Neural cell (in vitro differentiated cells): Measurements from ENCODE around the gene PANK1. TPM values are rescaled to one million over a fixed set of nuclear protein-coding genes. Genes with fewer than 3 reads are reported as not detected.

Source experiments
- H2AFZ ChIP-seq: fragments of 200-600, 300-800 bp; sonication (generic), shearing (Covaris generic); 2 replicates; pipeline ENCODE4 v1.6.0; 2014; ENCODE audit warnings: low read depth, mild to moderate bottlenecking, antibody characterized with exemption, low read length, moderate library complexity
- H3F3A ChIP-seq: fragments of 200-600 bp; shearing (Covaris generic); 2 replicates; pipeline ENCODE4 v1.6.1; 2016; ENCODE audit warnings: mild to moderate bottlenecking, moderate library complexity, mixed read lengths, antibody characterized with exemption, low read length; ENCODE audit not compliant: insufficient read depth, poor library complexity, severe bottlenecking
- H3K27ac ChIP-seq: fragments of 200-600, 300-800 bp; sonication (generic), shearing (Covaris generic); 2 replicates; pipeline ENCODE4 v1.5.1; 2014; ENCODE audit warnings: mild to moderate bottlenecking, low read length, moderate library complexity
- H3K27me3 ChIP-seq: fragments of 300-800, 200-600 bp; sonication (generic), shearing (Covaris generic); 2 replicates; pipeline ENCODE4 v1.6.0; 2014; ENCODE audit warnings: mild to moderate bottlenecking, low read depth, low read length, moderate library complexity; ENCODE audit not compliant: insufficient read depth
- H3K36me3 ChIP-seq: fragments of 300-800, 200-600 bp; sonication (generic), shearing (Covaris generic); 2 replicates; pipeline ENCODE4 v1.5.1; 2014; ENCODE audit warnings: mild to moderate bottlenecking, antibody characterized with exemption, low read length, moderate library complexity; ENCODE audit not compliant: insufficient read depth
- H3K4me2 ChIP-seq: fragments of 300-800, 200-600 bp; sonication (generic), shearing (Covaris generic); 2 replicates; pipeline ENCODE4 v1.6.0; 2014; ENCODE audit warnings: mild to moderate bottlenecking, low read length
- H3K4me3 ChIP-seq: fragments of 300-800, 200-600 bp; sonication (generic), shearing (Covaris generic); 2 replicates; pipeline ENCODE4 v1.5.1; 2014; ENCODE audit warnings: mild to moderate bottlenecking, low read length, moderate library complexity
- H3K79me2 ChIP-seq: fragments of 200-600 bp; shearing (Covaris generic); replicated peaks from 2 replicates; pipeline ENCODE4 v1.6.0; 2014; ENCODE audit warnings: mild to moderate bottlenecking, low read length, moderate library complexity; ENCODE audit not compliant: insufficient read depth
- H3K9ac ChIP-seq: fragments of 300-800, 200-600 bp; sonication (generic), shearing (Covaris generic); 2 replicates; pipeline ENCODE4 v1.6.1; 2016; ENCODE audit warnings: mild to moderate bottlenecking, low read length, mixed read lengths
- H3K9me2 ChIP-seq: fragments of 200-600 bp; shearing (Covaris generic); 2 replicates; pipeline ENCODE4 v1.6.1; 2016; ENCODE audit warnings: mild to moderate bottlenecking, low read length, mixed read lengths; ENCODE audit not compliant: insufficient read depth
- H3K9me3 ChIP-seq: fragments of 200-600, 300-800 bp; sonication (generic), shearing (Covaris generic); 2 replicates; pipeline ENCODE4 v1.6.1; 2016; ENCODE audit warnings: mild to moderate bottlenecking, mixed run types, low read length, moderate library complexity, mixed read lengths
- H4K20me1 ChIP-seq: fragments of 200-600 bp; shearing (Covaris generic); 2 replicates; pipeline ENCODE4 v1.6.1; 2016; ENCODE audit warnings: mild to moderate bottlenecking, mixed run types; ENCODE audit not compliant: insufficient read depth
- CTCF ChIP-seq: fragments of 450-650 bp; IDR thresholded peaks from 2 replicates; pipeline ENCODE4 v1.5.1; 2014; ENCODE audit warnings: antibody characterized with exemption, mild to moderate bottlenecking, moderate library complexity; ENCODE audit not compliant: poor library complexity, severe bottlenecking
- EP300 ChIP-seq: fragments of 450-650 bp; conservative IDR thresholded peaks from 2 replicates; pipeline ENCODE4 v1.6.1; 2014; ENCODE audit warnings: antibody characterized with exemption, mild to moderate bottlenecking, moderate library complexity; ENCODE audit not compliant: poor library complexity, severe bottlenecking
- EZH2 ChIP-seq: fragments of 200-600, 300-800 bp; shearing (Covaris generic), sonication (generic); IDR thresholded peaks from 2 replicates; pipeline ENCODE4 v1.6.1; 2014; ENCODE audit warnings: antibody characterized with exemption, low read length, borderline replicate concordance, mild to moderate bottlenecking; ENCODE audit not compliant: insufficient read depth, poor library complexity, severe bottlenecking
- MXI1 ChIP-seq: fragments of 450-650 bp; conservative IDR thresholded peaks from 2 replicates; pipeline ENCODE4 v1.6.1; 2014; ENCODE audit warnings: antibody characterized with exemption, mild to moderate bottlenecking; ENCODE audit not compliant: poor library complexity, severe bottlenecking
- POLR2AphosphoS5 ChIP-seq: IDR thresholded peaks from 2 replicates; pipeline ENCODE4 v1.6.1; 2012
- RAD21 ChIP-seq: fragments of 450-650 bp; conservative IDR thresholded peaks from 2 replicates; pipeline ENCODE4 v1.6.1; 2014; ENCODE audit warnings: antibody characterized with exemption, mild to moderate bottlenecking, moderate library complexity
- REST ChIP-seq: IDR thresholded peaks from 2 replicates; pipeline ENCODE4 v1.6.1; 2012; ENCODE audit warnings: borderline replicate concordance
- SMC3 ChIP-seq: fragments of 450-650 bp; conservative IDR thresholded peaks from 2 replicates; pipeline ENCODE4 v1.6.1; 2014; ENCODE audit warnings: antibody characterized with exemption, mild to moderate bottlenecking, moderate library complexity; ENCODE audit not compliant: poor library complexity
- TAF1 ChIP-seq: IDR thresholded peaks from 2 replicates; pipeline ENCODE4 v1.6.1; 2012; ENCODE audit warnings: low read depth
- polyA plus RNA-seq: library from polyadenylated mRNA; depleted of rRNA; stranded (reverse); fragments of >200 nt; gene quantifications from 2 replicates; pipeline ENCODE4 v1.2.3, GENCODE V29; 2014

PANK1 gene
- polyA plus RNA-seq, 1 donor from 2014 or later = 15.4 TPM

GRCh38 chr10:89588671-89589070, 56.4 kb downstream of the PANK1 start:
- H3K27ac ChIP-seq = no peak overlapping the region
- H3K9me2 ChIP-seq = no peaks in the 10 kb centered on the region
- H3F3A ChIP-seq = no peaks in the 10 kb centered on the region
- H3K4me3 ChIP-seq = no peak overlapping the region
- H3K9me3 ChIP-seq = no peaks in the 10 kb centered on the region
- peaks cover 10% of the 10 kb centered on the region for H3K36me3 ChIP-seq
- TF ChIP-seq POLR2AphosphoS5 = no peak
- TF ChIP-seq REST = no peak
- no peak for TF ChIP-seq TAF1
- TF ChIP-seq EZH2 = no peak
- no peak for TF ChIP-seq MXI1
- TF ChIP-seq CTCF = no peak
- no peak for TF ChIP-seq EP300
- TF ChIP-seq SMC3 = no peak
- no peak for TF ChIP-seq RAD21
- no peak overlapping the region for H3K4me2 ChIP-seq
- no peaks in the 10 kb centered on the region for H4K20me1 ChIP-seq
- no peaks in the 10 kb centered on the region for H3K27me3 ChIP-seq
- no peaks in the 10 kb centered on the region for H3K79me2 ChIP-seq
- H3K9ac ChIP-seq = no peak overlapping the region
- H2AFZ ChIP-seq = no peak overlapping the region

- H3F3A ChIP-seq = no peaks in the 10 kb centered on the region
- no peak overlapping the region for H3K27ac ChIP-seq
- no peaks in the 10 kb centered on the region for H3K27me3 ChIP-seq
- TF ChIP-seq MXI1 = no peak
- TF ChIP-seq TAF1 = no peak
- no peak for TF ChIP-seq REST
- TF ChIP-seq EP300 = no peak
- TF ChIP-seq EZH2 = no peak
- no peak for TF ChIP-seq POLR2AphosphoS5
- no peak for TF ChIP-seq SMC3
- TF ChIP-seq RAD21 = no peak
- H3K4me2 ChIP-seq = no peak overlapping the region
- H3K79me2 ChIP-seq = no peaks in the 10 kb centered on the region
- no peaks in the 10 kb centered on the region for H4K20me1 ChIP-seq
- H2AFZ ChIP-seq = no peak overlapping the region
- H3K9ac ChIP-seq = no peak overlapping the region
- no peaks in the 10 kb centered on the region for H3K9me2 ChIP-seq
- no peak overlapping the region for H3K4me3 ChIP-seq
- no peaks in the 10 kb centered on the region for H3K9me3 ChIP-seq
- H3K36me3 ChIP-seq = no peaks in the 10 kb centered on the region
Measured at GRCh38 chr10:89582022-89582421, 63.0 kb downstream of the PANK1 start.
